ENCODE measurements around the gene DLL4.

DNA sequence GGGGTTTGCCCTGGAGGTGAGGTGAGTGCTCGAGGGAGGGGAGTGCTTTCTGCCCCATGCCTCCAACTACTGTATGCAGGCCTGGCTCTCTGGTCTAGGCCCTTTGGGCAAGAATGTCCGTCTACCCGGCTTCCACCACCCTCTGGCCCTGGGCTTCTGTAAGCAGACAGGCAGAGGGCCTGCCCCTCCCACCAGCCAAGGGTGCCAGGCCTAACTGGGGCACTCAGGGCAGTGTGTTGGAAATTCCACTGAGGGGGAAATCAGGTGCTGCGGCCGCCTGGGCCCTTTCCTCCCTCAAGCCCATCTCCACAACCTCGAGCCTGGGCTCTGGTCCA is 9.4 kb downstream of the DLL4 start:
- TF ChIP-seq, protein P1, sequence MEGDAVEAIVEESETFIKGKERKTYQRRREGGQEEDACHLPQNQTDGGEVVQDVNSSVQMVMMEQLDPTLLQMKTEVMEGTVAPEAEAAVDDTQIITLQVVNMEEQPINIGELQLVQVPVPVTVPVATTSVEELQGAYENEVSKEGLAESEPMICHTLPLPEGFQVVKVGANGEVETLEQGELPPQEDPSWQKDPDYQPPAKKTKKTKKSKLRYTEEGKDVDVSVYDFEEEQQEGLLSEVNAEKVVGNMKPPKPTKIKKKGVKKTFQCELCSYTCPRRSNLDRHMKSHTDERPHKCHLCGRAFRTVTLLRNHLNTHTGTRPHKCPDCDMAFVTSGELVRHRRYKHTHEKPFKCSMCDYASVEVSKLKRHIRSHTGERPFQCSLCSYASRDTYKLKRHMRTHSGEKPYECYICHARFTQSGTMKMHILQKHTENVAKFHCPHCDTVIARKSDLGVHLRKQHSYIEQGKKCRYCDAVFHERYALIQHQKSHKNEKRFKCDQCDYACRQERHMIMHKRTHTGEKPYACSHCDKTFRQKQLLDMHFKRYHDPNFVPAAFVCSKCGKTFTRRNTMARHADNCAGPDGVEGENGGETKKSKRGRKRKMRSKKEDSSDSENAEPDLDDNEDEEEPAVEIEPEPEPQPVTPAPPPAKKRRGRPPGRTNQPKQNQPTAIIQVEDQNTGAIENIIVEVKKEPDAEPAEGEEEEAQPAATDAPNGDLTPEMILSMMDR (IDR thresholded peaks at IDR 0.05; ENCODE audit: low read depth, low read length): no peak
- no peak for TF ChIP-seq EZH2phosphoT487 (IDR thresholded peaks at IDR 0.05; ENCODE audit: low read depth)

All from OCI-LY3 (cell line).